HCT116 (cell line): ENCODE measurements around the gene RNF208. TPM values are rescaled to one million over a fixed set of nuclear protein-coding genes. Genes with fewer than 3 reads are reported as not detected.
A peak's percentile ranks its signal among the peaks of the same experiment; 100 is the strongest.

Experiments used
- ATAC-seq: fragments of 200-7000 bp; cut with Tn5 transposase; 2 replicates; pipeline ENCODE4 v1.9.1; 2020; ENCODE audit warnings: mild to moderate bottlenecking, moderate library complexity
- BruUV-seq: library from RNA; stranded (reverse); fragments of 400-500 nt; replicated peaks from 2 replicates; lab custom pipeline; 2021; lab: Mats Ljungman, UMichigan
- CTCF ChIA-PET: fragments of 300-600 bp; sonication (Branson Sonifier 250); formaldehyde crosslinking; loops from one replicate; lab custom pipeline; 2021; ENCODE audit warnings: antibody characterized with exemption; lab: Charles Lee
- POLR2A ChIA-PET: fragments of 300-600, 350-600 bp; sonication (Branson Sonifier 250); formaldehyde crosslinking; loops from one replicate; lab custom pipeline; 2021; ENCODE audit warnings: antibody characterized with exemption; lab: Charles Lee
- RAD21 ChIA-PET, 2 experiments: fragments of 300-600 bp; sonication (Branson Sonifier 250); formaldehyde crosslinking; loops; one replicate each; lab custom pipeline; 2023; ENCODE audit warnings: low total read pairs in 2 of 2; ENCODE audit not compliant: uncharacterized antibody in 2 of 2, unreplicated experiment in 2 of 2, low non-redundant PET in 1 of 2; lab: Charles Lee
- DNase-seq: peaks from one replicate; pipeline ENCODE4 v3.0.0-alpha.2; 2010; ENCODE audit warnings: low read depth, low spot score
- H2AFZ ChIP-seq: fragments of 200-600 bp; shearing (Covaris generic), sonication (generic); 2 replicates; pipeline ENCODE4 v1.6.1; 2017; ENCODE audit warnings: low read depth, mixed run types, mixed read lengths, antibody characterized with exemption, low read length; ENCODE audit not compliant: poor library complexity, severe bottlenecking
- H3K27ac ChIP-seq: 2 replicates; pipeline ENCODE4 v1.5.1; 2012; ENCODE audit warnings: low read depth, low read length
- H3K27me3 ChIP-seq: fragments of 200-600 bp; sonication (generic); 2 replicates; pipeline ENCODE4 v1.6.1; 2016; ENCODE audit warnings: mixed run types, low read length, mixed read lengths; ENCODE audit not compliant: insufficient read depth
- H3K36me3 ChIP-seq, 2 experiments: fragments of 200-500 bp in 1 of 2; fragments of 200-600 bp in 1 of 2; sonication (Bioruptor generic) in 1 of 2; sonication (generic) in 1 of 2; 2 replicates each; pipeline versions ENCODE4 v1.5.1 to v1.6.1; 2014 to 2016; ENCODE audit warnings: low read length in 2 of 2, inconsistent platforms in 1 of 2, mixed read lengths in 1 of 2, mixed run types in 1 of 2; ENCODE audit not compliant: insufficient read depth in 2 of 2, control insufficient read depth in 1 of 2
- H3K4me1 ChIP-seq, 2 experiments: fragments of 200-600 bp in 1 of 2; sonication (generic) in 1 of 2; 2 replicates each; pipeline versions ENCODE4 v1.5.1 to v1.6.1; 2012 to 2017; ENCODE audit warnings: low read length in 2 of 2, inconsistent platforms in 1 of 2, mild to moderate bottlenecking in 1 of 2, mixed read lengths in 1 of 2, mixed run types in 1 of 2, moderate library complexity in 1 of 2; ENCODE audit not compliant: insufficient read depth in 2 of 2, control insufficient read depth in 1 of 2
- H3K4me2 ChIP-seq: fragments of 200-600 bp; sonication (generic); 2 replicates; pipeline ENCODE4 v1.6.1; 2017; ENCODE audit warnings: mixed run types, low read length, mixed read lengths
- H3K4me3 ChIP-seq, 2 experiments: fragments of 200-600 bp in 1 of 2; sonication (generic) in 1 of 2; replicated peaks in 1 of 2; 2 replicates each; pipeline ENCODE4 v1.5.1; 2011 to 2016; ENCODE audit warnings: low read length in 2 of 2, control low read depth in 1 of 2, low read depth in 1 of 2, mild to moderate bottlenecking in 1 of 2, mixed read lengths in 1 of 2, mixed run types in 1 of 2
- H3K79me2 ChIP-seq: fragments of 200-600 bp; sonication (generic); 2 replicates; pipeline ENCODE4 v1.6.1; 2017; ENCODE audit warnings: mild to moderate bottlenecking, mixed run types, low read length, moderate library complexity, mixed read lengths; ENCODE audit not compliant: insufficient read depth
- H3K9ac ChIP-seq: fragments of 200-600 bp; sonication (generic); 2 replicates; pipeline ENCODE4 v1.6.1; 2016; ENCODE audit warnings: low read length, mixed read lengths
- H3K9me2 ChIP-seq: fragments of 200-600 bp; sonication (generic), shearing (Covaris generic); 2 replicates; pipeline ENCODE4 v1.6.1; 2017; ENCODE audit warnings: mixed run types, mild to moderate bottlenecking, moderate library complexity; ENCODE audit not compliant: insufficient read depth
- H3K9me3 ChIP-seq, 2 experiments: fragments of 200-500 bp in 1 of 2; fragments of 200-600 bp in 1 of 2; sonication (Bioruptor generic) in 1 of 2; sonication (generic) in 1 of 2; 2 replicates each; pipeline ENCODE4 v1.6.1; 2014 to 2017; ENCODE audit warnings: low read length in 2 of 2, mixed read lengths in 2 of 2, inconsistent platforms in 1 of 2, low read depth in 1 of 2, mild to moderate bottlenecking in 1 of 2, mixed run types in 1 of 2, moderate library complexity in 1 of 2; ENCODE audit not compliant: control insufficient read depth in 1 of 2, insufficient read depth in 1 of 2
- H4K20me1 ChIP-seq: fragments of 200-600 bp; sonication (generic), shearing (Covaris generic); 2 replicates; pipeline ENCODE4 v1.6.1; 2017; ENCODE audit warnings: mixed run types, mild to moderate bottlenecking, moderate library complexity; ENCODE audit not compliant: insufficient read depth
- ATF3 ChIP-seq: IDR thresholded peaks from 2 replicates; pipeline ENCODE4 v1.6.1; 2012
- CEBPB ChIP-seq: IDR thresholded peaks from 2 replicates; pipeline ENCODE4 v1.6.1; 2012; ENCODE audit warnings: low read depth
- EZH2 ChIP-seq: fragments of 200-600 bp; sonication (generic); IDR thresholded peaks from 2 replicates; pipeline ENCODE4 v1.6.1; 2017; ENCODE audit warnings: antibody characterized with exemption, mixed run types
- FOSL1 ChIP-seq: IDR thresholded peaks from 2 replicates; pipeline ENCODE4 v1.6.1; 2012; ENCODE audit warnings: low read depth
- MAX ChIP-seq: IDR thresholded peaks from 2 replicates; pipeline ENCODE4 v1.6.1; 2012
- POLR2AphosphoS5 ChIP-seq: IDR thresholded peaks from 2 replicates; pipeline ENCODE4 v1.6.1; 2011; ENCODE audit warnings: mild to moderate bottlenecking, low read depth, low read length, moderate library complexity
- SIN3A ChIP-seq: IDR thresholded peaks from 2 replicates; pipeline ENCODE4 v1.6.1; 2012; ENCODE audit warnings: low read depth
- YY1 ChIP-seq: IDR thresholded peaks from 2 replicates; pipeline ENCODE4 v1.6.1; 2011; ENCODE audit warnings: low read length, low read depth, moderate library complexity, mild to moderate bottlenecking; ENCODE audit not compliant: insufficient replicate concordance; ENCODE audit errors: extremely low read depth
- ZBTB33 ChIP-seq: IDR thresholded peaks from 2 replicates; pipeline ENCODE4 v1.6.1; 2011; ENCODE audit warnings: mild to moderate bottlenecking, low read length, moderate library complexity; ENCODE audit not compliant: insufficient replicate concordance; ENCODE audit errors: extremely low read depth
- ZFX ChIP-seq: fragments of 450-650 bp; IDR thresholded peaks from 2 replicates; pipeline ENCODE4 v1.6.1; 2017
- ZNF274 ChIP-seq: fragments of 200-500 bp; sonication (Bioruptor generic); IDR thresholded peaks from 2 replicates; pipeline ENCODE4 v1.6.1; 2014; ENCODE audit warnings: mild to moderate bottlenecking, low read depth, low read length, inconsistent platforms
- intact Hi-C: fragments of 100-400 bp; cut with micrococcal nuclease; formaldehyde crosslinking; loops from 2 replicates; pipeline ENCODE4 v1.10.0; 2022
- total RNA-seq: library from RNA; stranded (reverse); gene quantifications from one replicate; pipeline ENCODE4 v1.2.1, GENCODE V29; 2021; ENCODE audit not compliant: unreplicated experiment

Gene RNF208
- total RNA-seq, 1 experiment from 2014 or later: 26.1 TPM

- intact Hi-C loops: no loop called here
- DNase-seq: no peak
- H3K9ac ChIP-seq: peak overlapping the region; percentile 88
- H3K27ac ChIP-seq: peak overlapping the region; percentile 91
- peaks cover 21 to 42% of the 10 kb centered on the region in 2 experiments for H3K4me1 ChIP-seq
- BruUV-seq: TSS peak; percentile 47
- ChIA-PET CTCF (interaction anchor here (1.0 to 1.5 kb wide), 7 partner anchors 13 to 187 kb away, joined by 3 to 6 read pairs (median 4); partner anchors contain the start of genes ANAPC2, NRARP, SSNA1 and TUBB4B), POLR2A (interaction anchor here (0.6 to 5.9 kb wide), 4 partner anchors 10 to 63 kb away, joined by 3 to 39 read pairs (median 9); partner anchors contain the start of gene TUBB4B), RAD21 (no interaction called here)
- peaks cover 13 to 18% of the 10 kb centered on the region in 2 experiments for H3K36me3 ChIP-seq
- H3K79me2 ChIP-seq: peaks cover 32% of the 10 kb centered on the region
- H3K9me2 ChIP-seq: no peaks in the 10 kb centered on the region
- no peaks in the 10 kb centered on the region for H3K9me3 ChIP-seq
- no peaks in the 10 kb centered on the region for H3K27me3 ChIP-seq
- H3K4me3 ChIP-seq: peak overlapping the region; percentile 78 to 100
- no peak for TF ChIP-seq EZH2
- TF ChIP-seq MAX: no peak
- TF ChIP-seq ZFX: peak; percentile 26; the same call in 1 of the 2 replicates
- H2AFZ ChIP-seq: no peak overlapping the region
- ATAC-seq: no peak
- H4K20me1 ChIP-seq: no peaks in the 10 kb centered on the region
- peak overlapping the region; percentile 93 for H3K4me2 ChIP-seq
Measured at GRCh38 chr9:137253717-137254623, 31.9 kb upstream of the RNF208 start.

- H3K9me2 ChIP-seq: no peaks in the 10 kb centered on the region
- peak; percentile 41 for ATAC-seq
- no peaks in the 10 kb centered on the region for H4K20me1 ChIP-seq
- peaks cover 21% of the 10 kb centered on the region for H3K79me2 ChIP-seq
- H3K9ac ChIP-seq: no peak overlapping the region
- intact Hi-C loops: no loop called here
- no peak overlapping the region for H2AFZ ChIP-seq
- no peaks in the 10 kb centered on the region for H3K9me3 ChIP-seq
- peaks cover 6 to 13% of the 10 kb centered on the region in 2 experiments; a peak in 3 of 4 replicates for H3K36me3 ChIP-seq
- TF ChIP-seq ATF3 (no peak), POLR2AphosphoS5 (no peak), CEBPB (no peak), MAX (no peak), ZBTB33 (no peak), SIN3A (no peak), ZNF274 (no peak), YY1 (no peak), FOSL1 (no peak)
- no TSS peak for BruUV-seq
- peak overlapping the region; percentile 91; the same call in 1 of the 2 replicates for H3K27ac ChIP-seq
- ChIA-PET POLR2A (interaction anchor here (0.9 to 5.9 kb wide), 2 partner anchors 11 to 12 kb away, joined by 3 to 39 read pairs; partner anchors contain the start of gene TUBB4B), CTCF (interaction anchor here (1.0 kb wide), 1 partner anchor 16 kb away, joined by 3 read pairs; no protein-coding TSS in a partner anchor), RAD21 (no interaction called here)
- DNase-seq: no peak
- no peaks in the 10 kb centered on the region for H3K27me3 ChIP-seq
- no peak overlapping the region for H3K4me3 ChIP-seq
- peaks cover 21 to 42% of the 10 kb centered on the region in 2 experiments for H3K4me1 ChIP-seq
- H3K4me2 ChIP-seq: 0 out of 2 replicates have a peak overlapping the region, but pooled peaks have one; percentile 9
Measured at GRCh38 chr9:137252555-137253506, 30.8 kb upstream of the RNF208 start.
